DND-41 (cell line): Measurements from ENCODE around the gene DGKB.

Experiments used
- CTCF ChIP-seq: IDR thresholded peaks from 2 replicates; pipeline ENCODE4 v1.5.1; 2012; ENCODE audit warnings: borderline replicate concordance, low read length, moderate library complexity, mild to moderate bottlenecking; ENCODE audit not compliant: poor library complexity, severe bottlenecking; ENCODE audit errors: extremely low read depth
- EZH2 ChIP-seq: IDR thresholded peaks from 3 replicates; pipeline ENCODE4 v1.6.1; 2012; ENCODE audit warnings: borderline replicate concordance, low read depth, mild to moderate bottlenecking, moderate library complexity, low read length, inconsistent platforms; ENCODE audit not compliant: severe bottlenecking

GRCh38 chr7:14271441-14271840, 631.1 kb downstream of the DGKB start:
- no peak for TF ChIP-seq CTCF
- TF ChIP-seq EZH2, result no peak
